Inflammatory macrophage treated with lipopolysaccharide for 4 hours (primary cell): Measurements from ENCODE around the gene ADRA2C.

Experiments used
- DNase-seq: peaks from one replicate; pipeline ENCODE4 v3.0.0-alpha.2; 2020

Gene ADRA2C

GRCh38 chr4:3766036-3766784, at the start of gene ADRA2C:
Gene ADRA2C, plus strand, starts transcription at chr4:3766385. Its CDS starts 222 bp downstream, at chr4:3766607.
- DNase-seq: no peak

GRCh38 chr4:3716631-3717235, 49.5 kb upstream of the ADRA2C start:
- DNase-seq: no peak

- DNase-seq: no peak
Measured at GRCh38 chr4:3717241-3717640, 48.9 kb upstream of the ADRA2C start.

- no peak for DNase-seq
Measured at GRCh38 chr4:3718462-3718861, 47.7 kb upstream of the ADRA2C start.

GRCh38 chr4:3719191-3719590, 47.0 kb upstream of the ADRA2C start:
- DNase-seq: no peak

GRCh38 chr4:3719836-3720235, 46.3 kb upstream of the ADRA2C start:
- no peak for DNase-seq

- no peak for DNase-seq
Measured at GRCh38 chr4:3720466-3720865, 45.7 kb upstream of the ADRA2C start.

- no peak for DNase-seq
Measured at GRCh38 chr4:3721186-3721585, 45.0 kb upstream of the ADRA2C start.

- no peak for DNase-seq
Measured at GRCh38 chr4:3721627-3722026, 44.6 kb upstream of the ADRA2C start.

GRCh38 chr4:3722446-3723231, 43.5 kb upstream of the ADRA2C start:
- DNase-seq: no peak

- no peak for DNase-seq
Measured at GRCh38 chr4:3723232-3723642, 42.9 kb upstream of the ADRA2C start.

GRCh38 chr4:3724319-3725231, 41.6 kb upstream of the ADRA2C start:
- DNase-seq: no peak

- DNase-seq: no peak
Measured at GRCh38 chr4:3725936-3726870, 40.0 kb upstream of the ADRA2C start.

- DNase-seq: no peak
Measured at GRCh38 chr4:3727847-3728469, 38.2 kb upstream of the ADRA2C start.

GRCh38 chr4:3729188-3729881, 36.9 kb upstream of the ADRA2C start:
- no peak for DNase-seq

GRCh38 chr4:3729882-3730226, 36.3 kb upstream of the ADRA2C start:
- DNase-seq: no peak

GRCh38 chr4:3730422-3731190, 35.6 kb upstream of the ADRA2C start:
- no peak for DNase-seq

GRCh38 chr4:3732076-3733028, 33.8 kb upstream of the ADRA2C start:
- no peak for DNase-seq

- DNase-seq: no peak
Measured at GRCh38 chr4:3733195-3733594, 33.0 kb upstream of the ADRA2C start.
